ENCODE measurements around the gene PCDHB5. TPM values are rescaled to one million over a fixed set of nuclear protein-coding genes. Genes with fewer than 3 reads are reported as not detected.
"Not testable (repeated sequence)": the region's sequence is repeated elsewhere in the genome, so short reads cannot be mapped to it uniquely, and the experiment has no call there.

Gene PCDHB5
- total RNA-seq, 1 donor from 2014 or later = 72.2 TPM

DNA sequence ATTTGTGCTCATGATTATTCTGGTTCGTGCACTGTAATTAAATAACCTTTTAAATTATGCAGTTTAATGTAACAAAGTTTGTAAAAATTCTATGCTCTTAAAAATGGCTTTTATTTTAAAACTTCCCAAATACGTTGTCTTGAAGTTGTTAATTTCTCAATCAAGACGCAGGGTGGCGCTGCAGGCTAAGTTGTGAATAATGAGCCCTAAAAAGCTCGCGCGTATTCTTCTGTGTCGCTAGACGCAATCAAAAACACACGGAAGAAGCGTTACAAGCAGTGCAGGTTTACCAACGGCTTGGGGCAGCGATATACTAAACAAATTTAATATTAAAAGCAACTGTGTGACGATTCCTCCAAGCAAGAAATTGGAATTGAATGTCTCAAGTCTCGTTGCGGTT is 13.4 kb upstream of the PCDHB5 start, which contains the start of gene PCDHB4:
Gene PCDHB4 (plus strand): TSS at position 256 of the 400 bp plus-strand sequence. CDS start 181 bp downstream, outside the sequence.
- no peaks in the 10 kb centered on the region for H3K27me3 Mint-ChIP-seq (ENCODE audit: unreplicated experiment)
- H3K4me3 Mint-ChIP-seq (ENCODE audit: unreplicated experiment) = no peak within 1 kb of the TSS
- TF ChIP-seq, protein P1, sequence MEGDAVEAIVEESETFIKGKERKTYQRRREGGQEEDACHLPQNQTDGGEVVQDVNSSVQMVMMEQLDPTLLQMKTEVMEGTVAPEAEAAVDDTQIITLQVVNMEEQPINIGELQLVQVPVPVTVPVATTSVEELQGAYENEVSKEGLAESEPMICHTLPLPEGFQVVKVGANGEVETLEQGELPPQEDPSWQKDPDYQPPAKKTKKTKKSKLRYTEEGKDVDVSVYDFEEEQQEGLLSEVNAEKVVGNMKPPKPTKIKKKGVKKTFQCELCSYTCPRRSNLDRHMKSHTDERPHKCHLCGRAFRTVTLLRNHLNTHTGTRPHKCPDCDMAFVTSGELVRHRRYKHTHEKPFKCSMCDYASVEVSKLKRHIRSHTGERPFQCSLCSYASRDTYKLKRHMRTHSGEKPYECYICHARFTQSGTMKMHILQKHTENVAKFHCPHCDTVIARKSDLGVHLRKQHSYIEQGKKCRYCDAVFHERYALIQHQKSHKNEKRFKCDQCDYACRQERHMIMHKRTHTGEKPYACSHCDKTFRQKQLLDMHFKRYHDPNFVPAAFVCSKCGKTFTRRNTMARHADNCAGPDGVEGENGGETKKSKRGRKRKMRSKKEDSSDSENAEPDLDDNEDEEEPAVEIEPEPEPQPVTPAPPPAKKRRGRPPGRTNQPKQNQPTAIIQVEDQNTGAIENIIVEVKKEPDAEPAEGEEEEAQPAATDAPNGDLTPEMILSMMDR (IDR thresholded peaks at IDR 0.05; ENCODE audit: partially characterized antibody, unreplicated experiment) = peak; percentile 37
- H3K9me3 Mint-ChIP-seq (ENCODE audit: unreplicated experiment) = peaks cover 8% of the 10 kb centered on the region
- no peak within 1 kb of the TSS for H3K27ac Mint-ChIP-seq (ENCODE audit: unreplicated experiment)
- no peaks in the 10 kb centered on the region for H3K4me1 Mint-ChIP-seq (ENCODE audit: low read depth, unreplicated experiment)
- DNase-seq = no peak
- peaks cover 24% of the 10 kb centered on the region for H3K36me3 Mint-ChIP-seq (ENCODE audit: unreplicated experiment)

DNA sequence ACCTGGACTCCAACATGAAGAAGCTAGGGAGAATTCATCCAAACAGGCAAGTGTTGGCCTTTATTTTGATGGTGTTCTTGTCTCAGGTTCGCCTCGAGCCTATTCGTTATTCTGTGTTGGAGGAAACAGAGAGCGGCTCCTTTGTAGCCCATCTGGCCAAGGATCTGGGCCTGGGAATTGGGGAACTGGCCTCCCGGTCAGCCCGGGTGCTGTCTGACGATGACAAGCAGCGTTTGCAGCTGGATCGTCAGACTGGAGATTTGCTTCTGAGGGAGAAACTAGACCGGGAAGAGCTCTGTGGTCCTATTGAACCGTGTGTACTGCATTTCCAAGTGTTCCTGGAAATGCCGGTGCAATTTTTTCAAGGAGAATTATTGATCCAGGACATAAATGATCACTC is 13.0 kb upstream of the PCDHB5 start:
- DNase-seq = no peak
- Mint-ChIP-seq H3K4me1 (ENCODE audit: low read depth, unreplicated experiment) (no peaks in the 10 kb centered on the region), H3K27me3 (ENCODE audit: unreplicated experiment) (no peaks in the 10 kb centered on the region), H3K36me3 (ENCODE audit: unreplicated experiment) (peaks cover 20% of the 10 kb centered on the region), H3K9me3 (ENCODE audit: unreplicated experiment) (peaks cover 8% of the 10 kb centered on the region), H3K27ac (ENCODE audit: unreplicated experiment) (no peak overlapping the region), H3K4me3 (ENCODE audit: unreplicated experiment) (no peak overlapping the region)
- TF ChIP-seq, protein P1 (IDR thresholded peaks at IDR 0.05; ENCODE audit: partially characterized antibody, unreplicated experiment) = no peak

DNA sequence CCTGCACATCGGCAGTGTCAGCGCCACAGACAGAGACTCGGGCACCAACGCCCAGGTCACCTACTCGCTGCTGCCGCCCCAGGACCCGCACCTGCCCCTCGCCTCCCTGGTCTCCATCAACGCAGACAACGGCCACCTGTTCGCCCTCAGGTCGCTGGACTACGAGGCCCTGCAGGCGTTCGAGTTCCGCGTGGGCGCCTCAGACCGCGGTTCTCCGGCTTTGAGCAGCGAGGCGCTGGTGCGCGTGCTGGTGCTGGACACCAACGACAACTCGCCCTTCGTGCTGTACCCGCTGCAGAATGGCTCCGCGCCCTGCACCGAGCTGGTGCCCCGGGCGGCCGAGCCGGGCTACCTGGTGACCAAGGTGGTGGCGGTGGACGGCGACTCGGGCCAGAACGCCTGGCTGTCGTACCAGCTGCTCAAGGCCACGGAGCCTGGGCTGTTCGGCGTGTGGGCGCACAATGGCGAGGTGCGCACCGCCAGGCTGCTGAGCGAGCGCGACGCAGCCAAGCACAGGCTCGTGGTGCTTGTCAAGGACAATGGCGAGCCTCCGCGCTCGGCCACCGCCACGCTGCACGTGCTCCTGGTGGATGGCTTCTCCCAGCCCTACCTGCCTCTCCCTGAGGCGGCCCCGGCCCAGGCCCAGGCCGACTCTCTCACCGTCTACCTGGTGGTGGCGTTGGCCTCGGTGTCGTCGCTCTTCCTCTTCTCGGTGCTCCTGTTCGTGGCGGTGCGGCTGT is 11.4 kb upstream of the PCDHB5 start:
- peaks cover 20% of the 10 kb centered on the region for H3K36me3 Mint-ChIP-seq (ENCODE audit: unreplicated experiment)
- not testable (repeated sequence) for H3K27ac Mint-ChIP-seq (ENCODE audit: unreplicated experiment); H3K4me1 Mint-ChIP-seq (ENCODE audit: low read depth, unreplicated experiment); H3K4me3 Mint-ChIP-seq (ENCODE audit: unreplicated experiment); H3K27me3 Mint-ChIP-seq (ENCODE audit: unreplicated experiment); DNase-seq; H3K9me3 Mint-ChIP-seq (ENCODE audit: unreplicated experiment)

DNA sequence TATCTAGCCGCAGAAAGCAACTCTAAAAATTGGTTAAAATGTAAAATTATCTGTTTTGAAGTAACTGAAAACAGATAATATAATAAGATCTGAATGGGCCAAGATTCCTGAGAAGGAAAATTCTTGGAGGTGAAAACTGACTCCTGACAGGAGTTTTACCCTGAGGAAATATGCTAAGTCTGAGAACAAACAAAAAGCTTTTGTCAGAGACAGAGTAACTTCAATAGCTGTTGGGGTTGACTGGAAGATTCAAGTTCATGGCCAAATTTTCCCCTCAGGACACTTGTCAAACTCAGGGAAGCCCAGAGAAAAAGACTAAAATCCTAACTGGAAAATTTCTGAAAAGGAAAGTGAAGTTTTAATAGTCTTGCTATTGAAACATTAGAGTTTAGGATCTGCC is 7.7 kb upstream of the PCDHB5 start:
- H3K9me3 Mint-ChIP-seq (ENCODE audit: unreplicated experiment) = peaks cover 8% of the 10 kb centered on the region
- TF ChIP-seq, protein P1 (IDR thresholded peaks at IDR 0.05; ENCODE audit: partially characterized antibody, unreplicated experiment) = no peak
- no peak overlapping the region for H3K27ac Mint-ChIP-seq (ENCODE audit: unreplicated experiment)
- no peak for DNase-seq
- H3K27me3 Mint-ChIP-seq (ENCODE audit: unreplicated experiment) = peaks cover 2% of the 10 kb centered on the region
- no peaks in the 10 kb centered on the region for H3K4me1 Mint-ChIP-seq (ENCODE audit: low read depth, unreplicated experiment)
- peaks cover 20% of the 10 kb centered on the region for H3K36me3 Mint-ChIP-seq (ENCODE audit: unreplicated experiment)
- no peak overlapping the region for H3K4me3 Mint-ChIP-seq (ENCODE audit: unreplicated experiment)

DNA sequence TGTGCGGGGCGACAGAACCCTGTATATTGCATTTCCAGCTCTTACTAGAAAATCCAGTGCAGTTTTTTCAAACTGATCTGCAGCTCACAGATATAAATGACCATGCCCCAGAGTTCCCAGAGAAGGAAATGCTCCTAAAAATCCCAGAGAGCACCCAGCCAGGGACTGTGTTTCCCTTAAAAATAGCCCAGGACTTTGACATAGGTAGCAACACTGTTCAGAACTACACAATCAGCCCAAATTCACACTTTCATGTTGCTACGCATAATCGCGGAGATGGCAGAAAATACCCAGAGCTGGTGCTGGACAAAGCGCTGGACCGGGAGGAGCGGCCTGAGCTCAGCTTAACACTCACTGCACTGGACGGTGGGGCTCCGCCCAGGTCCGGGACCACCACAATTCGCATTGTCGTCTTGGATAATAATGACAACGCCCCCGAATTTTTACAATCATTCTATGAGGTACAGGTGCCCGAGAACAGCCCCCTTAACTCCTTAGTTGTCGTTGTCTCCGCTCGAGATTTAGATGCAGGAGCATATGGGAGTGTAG is 786 bp downstream of the PCDHB5 start:
- Mint-ChIP-seq H3K9me3 (ENCODE audit: unreplicated experiment) (peaks cover 30% of the 10 kb centered on the region), H3K4me3 (ENCODE audit: unreplicated experiment) (peak overlapping the region; percentile 94), H3K4me1 (ENCODE audit: low read depth, unreplicated experiment) (no peaks in the 10 kb centered on the region), H3K36me3 (ENCODE audit: unreplicated experiment) (peaks cover 73% of the 10 kb centered on the region), H3K27me3 (ENCODE audit: unreplicated experiment) (peaks cover 17% of the 10 kb centered on the region), H3K27ac (ENCODE audit: unreplicated experiment) (peak overlapping the region; percentile 99)
- TF ChIP-seq, protein P1 (IDR thresholded peaks at IDR 0.05; ENCODE audit: partially characterized antibody, unreplicated experiment) = no peak
- peak; percentile 39 for DNase-seq

DNA sequence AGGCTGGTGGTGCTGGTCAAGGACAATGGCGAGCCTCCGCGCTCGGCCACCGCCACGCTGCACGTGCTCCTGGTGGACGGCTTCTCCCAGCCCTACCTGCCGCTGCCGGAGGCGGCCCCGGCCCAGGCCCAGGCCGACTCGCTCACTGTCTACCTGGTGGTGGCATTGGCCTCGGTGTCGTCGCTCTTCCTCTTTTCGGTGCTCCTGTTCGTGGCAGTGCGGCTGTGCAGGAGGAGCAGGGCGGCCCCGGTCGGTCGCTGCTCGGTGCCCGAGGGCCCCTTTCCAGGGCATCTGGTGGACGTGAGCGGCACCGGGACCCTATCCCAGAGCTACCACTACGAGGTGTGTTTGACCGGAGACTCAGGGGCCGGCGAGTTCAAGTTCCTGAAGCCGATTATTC is 2.3 kb downstream of the PCDHB5 start:
- H3K27ac Mint-ChIP-seq (ENCODE audit: unreplicated experiment); DNase-seq; H3K4me3 Mint-ChIP-seq (ENCODE audit: unreplicated experiment); H3K4me1 Mint-ChIP-seq (ENCODE audit: low read depth, unreplicated experiment): not testable (repeated sequence)
- Mint-ChIP-seq H3K36me3 (ENCODE audit: unreplicated experiment) (peaks cover 77% of the 10 kb centered on the region), H3K27me3 (ENCODE audit: unreplicated experiment) (peaks cover 19% of the 10 kb centered on the region), H3K9me3 (ENCODE audit: unreplicated experiment) (peaks cover 30% of the 10 kb centered on the region)

Measured in glutamatergic neuron (in vitro differentiated cells).